ENCODE data around the gene DCUN1D3. TPM values are rescaled to one million over a fixed set of nuclear protein-coding genes. Genes with fewer than 3 reads are reported as not detected.

Gene DCUN1D3
- total and polyA plus RNA-seq, 3 experiments from 2014 or later: 1.4 to 13.2 (median 12.7) TPM

DNA sequence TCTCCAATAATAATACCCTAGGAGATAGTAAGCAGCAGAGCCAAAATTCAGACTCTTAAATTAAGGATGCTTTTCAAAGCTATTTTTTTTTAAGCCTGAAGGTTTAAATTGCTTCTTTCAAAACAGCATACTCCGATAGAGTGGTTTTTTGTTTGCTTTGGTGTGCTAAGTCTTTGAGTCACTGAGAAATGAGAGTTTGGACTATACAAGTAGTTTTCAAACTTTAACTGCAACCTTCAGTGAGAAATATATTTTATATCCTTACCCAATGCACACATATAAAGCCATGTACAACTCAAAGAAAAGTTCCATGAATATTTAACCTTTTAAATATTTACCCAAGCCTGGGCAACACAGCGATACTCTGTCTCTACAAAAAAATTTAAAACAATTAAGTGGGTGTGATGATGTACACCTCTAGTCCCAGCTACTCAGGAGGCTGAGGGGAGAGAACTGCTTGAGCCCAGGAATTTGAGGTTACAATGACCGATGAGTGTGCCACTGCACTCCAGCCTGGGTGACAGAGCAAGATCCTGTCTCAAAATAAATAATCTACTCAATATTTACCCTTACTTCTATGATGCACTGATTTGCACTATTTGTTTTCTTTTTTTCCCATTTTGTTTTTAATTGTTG, 19.2 kb downstream of the DCUN1D3 start:
- H3K4me1 Mint-ChIP-seq: peaks cover 23 to 52% (median 43%) of the 10 kb centered on the region in 3 donors
- POLR2A ChIA-PET: no interaction called here
- Histone ChIP-seq H3K4me3 (ENCODE audit: low read length) (no peak overlapping the region), H3K36me3 (ENCODE audit: insufficient read depth, low read length) (no peaks in the 10 kb centered on the region), H3K27me3 (ENCODE audit: insufficient read depth, low read length, poor library complexity, severe bottlenecking) (no peaks in the 10 kb centered on the region), H3K27ac (ENCODE audit: low read depth, low read length) (no peak overlapping the region), H3K9me3 (ENCODE audit: low read length) (no peaks in the 10 kb centered on the region), H3K4me1 (ENCODE audit: insufficient read depth, low read length) (no peaks in the 10 kb centered on the region)
- peak overlapping the region in 3 of 8 donors; percentile 8 to 71 (median 61) for H3K27ac Mint-ChIP-seq
- H3K36me3 Mint-ChIP-seq: peaks cover 4 to 14% (median 7%) of the 10 kb centered on the region in 3 donors
- DNase-seq: no peak
- no peaks in the 10 kb centered on the region for H3K9me3 Mint-ChIP-seq
- H3K27me3 Mint-ChIP-seq: no peaks in the 10 kb centered on the region
- no peak overlapping the region for H3K4me3 Mint-ChIP-seq
- CTCF ChIA-PET: interaction anchor here (0.9 to 1.3 kb wide), 3 partner anchors 17 to 31 kb away, joined by 3 read pairs; no protein-coding TSS in a partner anchor

DNA sequence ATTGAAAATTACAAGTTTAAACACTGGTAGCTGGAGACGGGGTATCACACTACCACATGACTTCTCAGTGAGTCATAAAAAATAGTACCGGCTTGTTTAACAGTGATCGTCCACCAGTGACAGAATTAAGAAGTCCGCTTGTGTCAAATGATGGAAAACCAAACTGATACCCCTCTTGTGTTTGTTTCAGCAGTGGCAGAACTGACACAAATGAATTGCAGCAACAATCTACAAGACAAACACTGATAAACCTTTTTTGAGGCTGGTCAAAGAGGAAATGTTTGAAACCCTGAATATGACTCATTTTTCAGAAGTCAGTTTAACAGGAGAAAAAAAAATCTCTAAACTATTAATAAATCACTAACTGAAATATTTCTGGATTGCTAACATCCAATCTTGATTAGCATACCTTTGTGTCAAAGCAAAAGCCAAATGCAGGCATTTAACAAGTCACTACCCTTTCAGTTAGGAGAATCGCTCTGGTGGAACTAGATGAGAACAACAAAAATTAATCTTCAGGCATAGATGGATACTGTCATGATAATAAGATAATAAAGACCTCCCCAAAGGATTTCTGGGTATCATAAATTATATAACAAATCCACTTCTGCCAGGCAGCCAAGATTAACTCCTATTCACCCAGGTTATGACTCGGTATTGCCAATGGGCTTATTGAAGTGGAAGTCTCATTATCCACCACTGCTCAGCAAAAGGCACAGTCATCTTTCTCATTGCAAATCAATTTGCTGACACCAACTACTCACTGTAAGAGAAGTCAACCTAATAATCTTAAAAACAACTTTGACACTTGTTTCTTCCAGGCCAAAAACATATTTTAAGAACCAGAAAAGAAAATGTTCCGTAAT, 20.8 kb downstream of the DCUN1D3 start:
- peaks cover 34 to 58% (median 49%) of the 10 kb centered on the region in 3 donors for H3K4me1 Mint-ChIP-seq
- CTCF ChIA-PET: interaction anchor here (1.2 kb wide), 1 partner anchor 18 kb away, joined by 3 read pairs; no protein-coding TSS in a partner anchor

DNA sequence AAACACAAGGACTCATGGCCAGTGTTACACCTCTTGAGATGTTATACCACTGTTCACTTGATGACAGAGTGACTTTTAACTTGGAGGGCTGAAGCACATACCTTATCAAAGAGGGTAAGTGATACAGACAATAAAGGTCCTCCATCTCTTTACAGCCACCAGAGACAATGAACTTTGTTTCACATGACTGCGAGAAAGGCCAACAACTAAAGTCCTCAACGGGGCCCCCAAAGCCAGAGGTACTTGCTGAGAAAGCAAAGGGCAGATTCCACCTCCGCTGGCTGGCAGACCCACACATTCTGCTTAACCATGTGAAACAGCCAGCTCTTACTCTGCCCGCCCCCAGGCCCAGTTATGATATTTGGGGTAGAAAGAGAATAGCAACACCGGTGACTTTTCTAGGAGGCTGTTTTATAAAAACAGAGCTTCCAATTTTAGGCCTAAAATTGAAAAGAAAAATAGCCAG, 21.4 kb downstream of the DCUN1D3 start:
- Histone ChIP-seq H3K9me3 (ENCODE audit: low read length) (no peaks in the 10 kb centered on the region), H3K4me3 (ENCODE audit: low read length) (no peak overlapping the region), H3K4me1 (ENCODE audit: insufficient read depth, low read length) (peaks cover 18% of the 10 kb centered on the region), H3K27me3 (ENCODE audit: insufficient read depth, low read length, poor library complexity, severe bottlenecking) (no peaks in the 10 kb centered on the region), H3K36me3 (ENCODE audit: insufficient read depth, low read length) (no peaks in the 10 kb centered on the region), H3K27ac (ENCODE audit: low read depth, low read length) (no peak overlapping the region)
- ChIA-PET CTCF (no interaction called here), POLR2A (no interaction called here)
- DNase-seq: no peak
- no peaks in the 10 kb centered on the region for H3K27me3 Mint-ChIP-seq
- peaks cover 36 to 59% (median 49%) of the 10 kb centered on the region in 3 donors for H3K4me1 Mint-ChIP-seq
- peak overlapping the region in 4 of 8 donors; percentile 26 to 52 (median 37) for H3K27ac Mint-ChIP-seq
- H3K36me3 Mint-ChIP-seq: peaks cover 2 to 4% (median 2%) of the 10 kb centered on the region in 3 donors
- H3K9me3 Mint-ChIP-seq: no peaks in the 10 kb centered on the region
- peak overlapping the region in 1 of 7 donors; percentile 65 for H3K4me3 Mint-ChIP-seq

More for the DNA sequence above, 20.8 kb downstream of the DCUN1D3 start:
- H3K4me3 ChIP-seq (ENCODE audit: low read length): no peak overlapping the region
- H3K27ac ChIP-seq (ENCODE audit: low read depth, low read length): no peak overlapping the region
- no peak for DNase-seq
- no peaks in the 10 kb centered on the region for H3K27me3 ChIP-seq (ENCODE audit: insufficient read depth, low read length, poor library complexity, severe bottlenecking)
- Mint-ChIP-seq H3K9me3 (no peaks in the 10 kb centered on the region), H3K27me3 (no peaks in the 10 kb centered on the region), H3K4me3 (peak overlapping the region in 1 of 7 donors; percentile 65), H3K36me3 (peaks cover 4 to 7% (median 6%) of the 10 kb centered on the region in 3 donors), H3K27ac (peak overlapping the region in 5 of 8 donors; percentile 9 to 77 (median 52))
- H3K9me3 ChIP-seq (ENCODE audit: low read length): no peaks in the 10 kb centered on the region
- no peaks in the 10 kb centered on the region for H3K36me3 ChIP-seq (ENCODE audit: insufficient read depth, low read length)
- peaks cover 11% of the 10 kb centered on the region for H3K4me1 ChIP-seq (ENCODE audit: insufficient read depth, low read length)
- POLR2A ChIA-PET: no interaction called here

DNA sequence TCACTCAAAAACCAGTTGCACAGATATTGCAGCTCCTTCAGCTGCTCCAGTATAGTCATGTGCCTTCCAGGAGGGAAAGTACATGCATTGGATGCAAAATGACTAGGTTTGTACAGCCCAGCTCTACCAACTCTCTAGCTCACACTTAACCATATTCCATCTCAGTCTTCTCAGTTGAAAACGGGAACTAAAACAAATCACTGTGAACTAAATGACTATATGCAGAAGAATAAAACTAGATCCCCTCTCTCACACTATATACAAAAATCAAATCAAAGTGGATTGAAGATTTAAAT, 24.9 kb downstream of the DCUN1D3 start:
- CTCF ChIA-PET: interaction anchor here (0.7 to 2.3 kb wide), 13 partner anchors 8 to 144 kb away, joined by 3 to 15 read pairs (median 5); partner anchors contain the start of genes DCUN1D3, ERI2, LYRM1 and REXO5
- DNase-seq: no peak
- POLR2A ChIA-PET: interaction anchor here (0.8 to 1.7 kb wide), 4 partner anchors 25 to 68 kb away, joined by 3 to 6 read pairs (median 4); partner anchors contain the start of genes DCUN1D3 and LYRM1
- H3K9me3 ChIP-seq (ENCODE audit: low read length): no peaks in the 10 kb centered on the region
- Mint-ChIP-seq H3K36me3 (peaks cover 0 to 4% (median 1%) of the 10 kb centered on the region in 3 donors), H3K27me3 (no peaks in the 10 kb centered on the region), H3K27ac (peak overlapping the region; percentile 6 to 97 (median 90)), H3K9me3 (no peaks in the 10 kb centered on the region), H3K4me1 (peaks cover 46 to 64% (median 59%) of the 10 kb centered on the region in 3 donors), H3K4me3 (peak overlapping the region in 1 of 7 donors; percentile 72)
- H3K27ac ChIP-seq (ENCODE audit: low read depth, low read length): no peak overlapping the region
- H3K36me3 ChIP-seq (ENCODE audit: insufficient read depth, low read length): no peaks in the 10 kb centered on the region
- no peaks in the 10 kb centered on the region for H3K27me3 ChIP-seq (ENCODE audit: insufficient read depth, low read length, poor library complexity, severe bottlenecking)
- H3K4me1 ChIP-seq (ENCODE audit: insufficient read depth, low read length): peaks cover 30% of the 10 kb centered on the region
- H3K4me3 ChIP-seq (ENCODE audit: low read length): no peak overlapping the region

DNA sequence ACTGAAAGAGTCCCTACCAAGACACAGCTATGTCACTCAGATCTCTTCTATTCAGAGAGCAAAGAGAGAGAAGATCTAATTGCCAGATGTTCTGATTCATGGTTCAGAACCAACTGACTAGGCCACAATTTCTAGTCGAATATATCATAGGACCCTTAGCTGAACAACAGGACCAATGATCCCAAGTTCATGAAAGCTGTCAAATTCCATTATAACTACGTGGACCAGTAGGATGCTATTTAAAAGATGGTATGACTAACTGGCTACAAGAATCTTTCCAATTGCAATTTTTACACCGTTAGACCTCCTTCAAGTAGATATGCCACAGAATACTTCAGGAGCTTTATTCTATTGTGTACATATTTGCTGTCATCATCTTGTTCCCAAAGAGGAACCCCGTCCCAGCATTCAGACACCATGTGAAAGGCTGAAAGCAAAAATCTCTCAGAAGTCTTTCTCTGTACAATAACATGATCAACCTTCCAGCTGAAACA, 26.0 kb downstream of the DCUN1D3 start:
- Histone ChIP-seq H3K36me3 (ENCODE audit: insufficient read depth, low read length) (no peaks in the 10 kb centered on the region), H3K4me1 (ENCODE audit: insufficient read depth, low read length) (peaks cover 30% of the 10 kb centered on the region), H3K27ac (ENCODE audit: low read depth, low read length) (peak overlapping the region; percentile 7), H3K4me3 (ENCODE audit: low read length) (peak overlapping the region; percentile 29), H3K27me3 (ENCODE audit: insufficient read depth, low read length, poor library complexity, severe bottlenecking) (no peaks in the 10 kb centered on the region), H3K9me3 (ENCODE audit: low read length) (no peaks in the 10 kb centered on the region)
- ChIA-PET CTCF (interaction anchor here (0.6 to 2.3 kb wide), 13 partner anchors 8 to 143 kb away, joined by 3 to 15 read pairs (median 5); partner anchors contain the start of genes DCUN1D3, ERI2, LYRM1 and REXO5), POLR2A (interaction anchor here (1.0 to 1.7 kb wide), 3 partner anchors 26 to 67 kb away, joined by 3 to 6 read pairs (median 4); partner anchors contain the start of genes DCUN1D3 and LYRM1)
- H3K4me3 Mint-ChIP-seq: peak overlapping the region; percentile 50 to 80 (median 70)
- H3K36me3 Mint-ChIP-seq: peaks cover 0 to 4% (median 1%) of the 10 kb centered on the region in 3 donors
- H3K4me1 Mint-ChIP-seq: peaks cover 37 to 54% (median 50%) of the 10 kb centered on the region in 3 donors
- no peaks in the 10 kb centered on the region for H3K27me3 Mint-ChIP-seq
- peak overlapping the region; percentile 84 to 97 (median 92) for H3K27ac Mint-ChIP-seq
- H3K9me3 Mint-ChIP-seq: no peaks in the 10 kb centered on the region
- no peak for DNase-seq

DNA sequence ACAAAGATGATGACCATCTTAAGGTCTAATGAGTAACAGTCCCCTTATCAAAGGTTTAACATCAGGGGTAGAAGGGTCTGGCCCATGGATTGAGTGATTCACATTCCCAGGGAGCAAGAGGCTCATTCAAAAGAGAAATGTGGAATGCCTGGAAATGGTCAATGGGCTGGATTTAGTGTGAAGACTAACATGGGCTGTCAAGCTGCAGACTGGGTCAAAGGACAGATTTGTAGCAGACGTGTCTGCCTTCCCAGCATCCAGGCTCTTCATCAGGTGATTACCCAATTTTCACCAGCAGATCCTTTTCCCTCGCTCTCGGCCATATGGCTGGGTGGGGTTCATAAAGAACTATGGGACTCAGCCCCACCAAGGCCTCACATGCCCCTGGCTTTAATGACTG, 26.8 kb downstream of the DCUN1D3 start:
- Mint-ChIP-seq H3K27ac (peak overlapping the region; percentile 84 to 97 (median 92)), H3K27me3 (no peaks in the 10 kb centered on the region), H3K4me3 (peak overlapping the region in 4 of 7 donors; percentile 64 to 75 (median 71)), H3K4me1 (peaks cover 36 to 46% (median 42%) of the 10 kb centered on the region in 3 donors), H3K9me3 (no peaks in the 10 kb centered on the region), H3K36me3 (peaks cover 1 to 4% (median 3%) of the 10 kb centered on the region in 3 donors)
- no peaks in the 10 kb centered on the region for H3K36me3 ChIP-seq (ENCODE audit: insufficient read depth, low read length)
- peaks cover 30% of the 10 kb centered on the region for H3K4me1 ChIP-seq (ENCODE audit: insufficient read depth, low read length)
- no peak for DNase-seq
- no peak overlapping the region for H3K27ac ChIP-seq (ENCODE audit: low read depth, low read length)
- H3K4me3 ChIP-seq (ENCODE audit: low read length): no peak overlapping the region
- H3K27me3 ChIP-seq (ENCODE audit: insufficient read depth, low read length, poor library complexity, severe bottlenecking): no peaks in the 10 kb centered on the region
- ChIA-PET CTCF (interaction anchor here (0.6 to 2.3 kb wide), 2 partner anchors 25 to 86 kb away, joined by 3 to 15 read pairs; partner anchors contain the start of gene DCUN1D3), POLR2A (no interaction called here)
- H3K9me3 ChIP-seq (ENCODE audit: low read length): no peaks in the 10 kb centered on the region

DNA sequence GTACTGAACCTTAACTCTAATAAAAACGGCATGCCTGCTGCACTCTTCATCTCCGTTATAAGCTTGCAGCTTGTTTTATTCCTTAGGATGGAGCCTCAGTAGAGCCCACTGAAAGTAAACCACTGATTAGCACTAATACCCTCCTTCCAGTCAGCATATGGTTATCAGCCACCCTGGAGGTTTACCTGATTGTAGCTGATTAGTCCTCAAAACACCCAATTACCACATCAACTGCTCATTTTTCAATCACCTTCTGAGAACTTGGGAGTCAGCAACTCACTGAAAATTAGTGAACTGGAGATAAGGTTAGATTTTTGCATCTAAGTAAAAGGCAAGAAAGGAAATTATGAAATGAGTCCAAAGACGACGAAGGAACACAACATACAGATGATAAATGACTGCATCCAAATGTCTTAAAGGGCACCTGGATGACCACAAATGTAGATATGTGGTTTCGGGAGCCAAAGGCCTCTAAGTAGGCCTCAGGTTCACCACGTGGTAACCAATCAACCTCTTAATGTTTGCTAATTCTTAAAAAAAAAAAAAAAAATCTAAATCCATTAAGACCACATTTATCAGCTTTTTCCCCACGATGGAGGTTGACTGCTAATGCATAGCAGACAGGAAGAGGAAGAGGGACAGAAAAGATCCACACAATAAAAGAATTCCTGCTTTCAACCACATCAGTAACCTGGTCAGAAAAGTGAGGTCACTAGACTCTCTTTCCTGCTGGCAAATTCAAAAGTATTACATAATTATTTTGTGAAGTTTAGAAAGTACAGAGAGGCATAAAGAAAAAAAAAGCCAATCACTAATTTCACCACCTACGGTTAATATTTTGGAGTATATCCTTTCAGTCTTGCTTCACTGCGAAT, 28.0 kb downstream of the DCUN1D3 start:
- Histone ChIP-seq H3K4me1 (ENCODE audit: insufficient read depth, low read length) (peaks cover 30% of the 10 kb centered on the region), H3K36me3 (ENCODE audit: insufficient read depth, low read length) (no peaks in the 10 kb centered on the region), H3K27me3 (ENCODE audit: insufficient read depth, low read length, poor library complexity, severe bottlenecking) (no peaks in the 10 kb centered on the region), H3K9me3 (ENCODE audit: low read length) (no peaks in the 10 kb centered on the region), H3K4me3 (ENCODE audit: low read length) (no peak overlapping the region), H3K27ac (ENCODE audit: low read depth, low read length) (no peak overlapping the region)
- Mint-ChIP-seq H3K27ac (peak overlapping the region in 6 of 8 donors; percentile 11 to 92 (median 52)), H3K27me3 (no peaks in the 10 kb centered on the region), H3K9me3 (no peaks in the 10 kb centered on the region), H3K4me3 (no peak overlapping the region), H3K4me1 (peaks cover 30 to 40% (median 38%) of the 10 kb centered on the region in 3 donors), H3K36me3 (peaks cover 1 to 4% (median 3%) of the 10 kb centered on the region in 3 donors)
- CTCF ChIA-PET: no interaction called here
- no peak for DNase-seq
- POLR2A ChIA-PET: no interaction called here
